Ovary (tissue), 3 donors: ENCODE results near the gene HNRNPF.

Experiments
- POLR2A ChIP-seq: fragments of 450-650 bp; IDR thresholded peaks from one replicate; pipeline ENCODE4 v1.6.1; 2017; ENCODE audit warnings: antibody characterized with exemption, mild to moderate bottlenecking, moderate library complexity
- TF ChIP-seq, protein P1 (sequence below), 3 donors: fragments of 450-650 bp in 2 of 3; fragments of 200-600 bp in 1 of 3; IDR thresholded peaks; one replicate each; pipeline versions ENCODE4 v1.5.1 to v1.8.0; 2016 to 2022; ENCODE audit warnings: antibody characterized with exemption in 3 of 3, mild to moderate bottlenecking in 1 of 3
- donor health status: DM: no; HTN: no; CAD: no.

DNA sequence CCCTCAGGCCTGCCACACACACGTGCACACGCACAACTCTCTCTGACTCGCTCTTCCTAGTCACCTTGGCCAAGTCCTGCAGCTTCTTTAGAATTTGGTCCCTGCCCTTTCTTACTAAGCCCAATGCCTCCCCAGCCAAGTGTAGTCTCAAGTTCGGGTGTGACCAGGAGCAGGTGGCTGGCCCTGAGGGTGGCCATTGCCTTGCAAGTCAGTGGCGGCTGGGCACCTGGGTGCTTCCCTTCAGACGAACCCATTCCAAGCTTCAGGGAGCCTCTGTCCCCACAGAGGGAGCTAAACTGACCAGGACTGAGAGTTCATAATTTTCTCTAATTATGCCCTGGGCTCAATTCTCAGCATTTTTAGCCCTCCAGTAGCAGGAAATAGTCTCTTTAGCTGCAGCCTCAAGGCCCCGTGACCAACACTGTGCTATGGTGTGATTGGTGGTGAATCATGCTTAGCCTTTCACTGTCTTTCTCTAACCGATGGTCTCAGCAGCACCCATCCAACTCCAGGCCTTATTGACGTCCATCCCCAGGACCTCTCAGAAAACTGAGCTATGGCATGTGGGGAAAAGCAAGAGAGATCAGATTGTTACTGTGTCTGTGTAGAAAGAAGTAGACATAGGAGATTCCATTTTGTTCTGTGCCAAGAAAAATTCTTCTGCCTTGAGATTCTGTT lies 72.2 kb downstream of the HNRNPF start:
- TF ChIP-seq, protein P1, sequence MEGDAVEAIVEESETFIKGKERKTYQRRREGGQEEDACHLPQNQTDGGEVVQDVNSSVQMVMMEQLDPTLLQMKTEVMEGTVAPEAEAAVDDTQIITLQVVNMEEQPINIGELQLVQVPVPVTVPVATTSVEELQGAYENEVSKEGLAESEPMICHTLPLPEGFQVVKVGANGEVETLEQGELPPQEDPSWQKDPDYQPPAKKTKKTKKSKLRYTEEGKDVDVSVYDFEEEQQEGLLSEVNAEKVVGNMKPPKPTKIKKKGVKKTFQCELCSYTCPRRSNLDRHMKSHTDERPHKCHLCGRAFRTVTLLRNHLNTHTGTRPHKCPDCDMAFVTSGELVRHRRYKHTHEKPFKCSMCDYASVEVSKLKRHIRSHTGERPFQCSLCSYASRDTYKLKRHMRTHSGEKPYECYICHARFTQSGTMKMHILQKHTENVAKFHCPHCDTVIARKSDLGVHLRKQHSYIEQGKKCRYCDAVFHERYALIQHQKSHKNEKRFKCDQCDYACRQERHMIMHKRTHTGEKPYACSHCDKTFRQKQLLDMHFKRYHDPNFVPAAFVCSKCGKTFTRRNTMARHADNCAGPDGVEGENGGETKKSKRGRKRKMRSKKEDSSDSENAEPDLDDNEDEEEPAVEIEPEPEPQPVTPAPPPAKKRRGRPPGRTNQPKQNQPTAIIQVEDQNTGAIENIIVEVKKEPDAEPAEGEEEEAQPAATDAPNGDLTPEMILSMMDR (IDR thresholded peaks at IDR 0.05): no peak
- no peak for TF ChIP-seq POLR2A
